C4-2B (cell line): ENCODE measurements around the gene GALNT12.

Experiments used
- H3K27ac ChIP-seq: fragments of 450-650 bp; 2 replicates; pipeline ENCODE4 v1.5.1; 2017
- ZFX ChIP-seq: fragments of 450-650 bp; IDR thresholded peaks from 2 replicates; pipeline ENCODE4 v1.6.1; 2017
- TF ChIP-seq, protein P1 (sequence below): fragments of 450-650 bp; conservative IDR thresholded peaks from 2 replicates; pipeline ENCODE4 v1.5.1; 2017; ENCODE audit warnings: mild to moderate bottlenecking

The GALNT12 gene

DNA sequence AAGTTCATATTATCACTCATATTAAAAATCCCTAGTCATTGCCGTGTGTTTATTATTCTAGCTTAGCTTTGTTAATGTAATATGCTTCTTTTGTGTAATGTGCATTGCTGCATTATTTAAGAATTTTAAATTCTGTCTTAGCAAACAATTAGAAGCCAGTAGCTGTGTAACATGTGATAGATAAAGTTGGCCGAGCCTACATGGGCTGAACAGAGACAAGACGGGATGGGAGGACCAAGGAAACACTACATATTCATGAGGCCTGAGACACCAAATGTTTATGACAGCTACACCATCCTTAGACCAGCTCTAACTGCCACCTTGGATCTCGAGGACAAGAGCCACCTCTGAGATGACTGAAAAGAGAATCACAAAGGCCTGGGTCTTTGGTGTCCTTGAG is 85.2 kb downstream of the GALNT12 start:
- no peak for TF ChIP-seq ZFX
- TF ChIP-seq, protein P1, sequence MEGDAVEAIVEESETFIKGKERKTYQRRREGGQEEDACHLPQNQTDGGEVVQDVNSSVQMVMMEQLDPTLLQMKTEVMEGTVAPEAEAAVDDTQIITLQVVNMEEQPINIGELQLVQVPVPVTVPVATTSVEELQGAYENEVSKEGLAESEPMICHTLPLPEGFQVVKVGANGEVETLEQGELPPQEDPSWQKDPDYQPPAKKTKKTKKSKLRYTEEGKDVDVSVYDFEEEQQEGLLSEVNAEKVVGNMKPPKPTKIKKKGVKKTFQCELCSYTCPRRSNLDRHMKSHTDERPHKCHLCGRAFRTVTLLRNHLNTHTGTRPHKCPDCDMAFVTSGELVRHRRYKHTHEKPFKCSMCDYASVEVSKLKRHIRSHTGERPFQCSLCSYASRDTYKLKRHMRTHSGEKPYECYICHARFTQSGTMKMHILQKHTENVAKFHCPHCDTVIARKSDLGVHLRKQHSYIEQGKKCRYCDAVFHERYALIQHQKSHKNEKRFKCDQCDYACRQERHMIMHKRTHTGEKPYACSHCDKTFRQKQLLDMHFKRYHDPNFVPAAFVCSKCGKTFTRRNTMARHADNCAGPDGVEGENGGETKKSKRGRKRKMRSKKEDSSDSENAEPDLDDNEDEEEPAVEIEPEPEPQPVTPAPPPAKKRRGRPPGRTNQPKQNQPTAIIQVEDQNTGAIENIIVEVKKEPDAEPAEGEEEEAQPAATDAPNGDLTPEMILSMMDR: no peak

DNA sequence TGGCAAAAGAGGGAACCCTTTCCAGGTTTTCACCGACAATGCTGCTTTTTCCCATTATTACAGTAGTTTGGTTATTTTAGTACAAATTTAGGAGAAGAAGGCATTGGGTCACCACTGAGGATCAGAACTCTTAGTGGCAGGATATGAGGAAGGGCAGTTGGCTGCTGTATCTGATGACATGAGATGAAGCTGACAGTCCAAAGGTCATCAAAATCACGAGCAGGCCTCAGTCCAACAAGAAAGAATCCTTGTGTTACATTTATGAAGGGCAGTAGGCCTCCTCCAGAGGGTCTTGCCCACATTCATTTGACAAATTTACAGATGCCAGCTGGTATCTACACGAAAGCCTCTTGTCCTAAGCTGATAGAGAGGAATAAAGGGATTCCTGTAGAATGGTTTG is 86.7 kb downstream of the GALNT12 start:
- TF ChIP-seq, protein P1: no peak
- no peak for TF ChIP-seq ZFX
- H3K27ac ChIP-seq: no peak overlapping the region

More for the DNA sequence above, 85.2 kb downstream of the GALNT12 start:
- no peak overlapping the region for H3K27ac ChIP-seq

DNA sequence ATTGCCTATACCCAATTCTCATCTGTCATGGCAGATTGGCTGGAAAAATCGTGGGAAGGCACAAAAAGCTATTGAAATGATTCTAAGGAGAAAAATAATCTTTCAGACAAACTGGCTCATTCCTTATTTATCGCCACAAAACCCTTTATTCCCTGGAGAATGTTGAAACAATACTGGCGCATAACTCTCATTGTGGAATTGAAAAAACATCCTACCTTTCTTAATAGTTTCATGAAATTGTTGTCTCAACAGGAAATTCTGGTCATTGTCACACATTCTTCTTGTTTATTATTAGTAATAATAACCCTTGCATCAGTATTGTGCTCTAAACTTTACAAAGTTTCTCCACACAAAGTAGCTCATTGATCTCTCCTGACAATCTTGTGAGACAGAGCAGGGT is 87.3 kb downstream of the GALNT12 start:
- H3K27ac ChIP-seq: no peak overlapping the region
- no peak for TF ChIP-seq ZFX
- TF ChIP-seq, protein P1: no peak

DNA sequence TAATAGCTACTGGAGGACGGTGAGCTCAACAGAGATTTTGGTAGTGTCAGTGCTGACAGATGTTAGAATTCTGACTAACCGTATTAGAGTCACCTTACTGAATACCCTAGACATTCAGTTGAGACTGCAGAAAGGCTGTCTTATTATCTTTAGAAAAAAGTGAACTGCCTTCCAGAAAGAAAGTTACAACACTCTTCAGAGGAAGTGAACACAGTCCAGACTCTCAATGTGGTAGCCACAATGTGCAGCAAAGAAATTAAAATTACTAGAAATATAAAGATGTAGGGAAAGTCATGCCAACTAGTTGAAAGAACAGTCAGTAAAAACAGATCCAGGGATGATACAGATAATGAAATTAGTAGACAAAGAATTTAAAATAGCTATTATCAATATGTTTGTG is 89.2 kb downstream of the GALNT12 start:
- no peak overlapping the region for H3K27ac ChIP-seq
- TF ChIP-seq ZFX: no peak
- TF ChIP-seq, protein P1: no peak

DNA sequence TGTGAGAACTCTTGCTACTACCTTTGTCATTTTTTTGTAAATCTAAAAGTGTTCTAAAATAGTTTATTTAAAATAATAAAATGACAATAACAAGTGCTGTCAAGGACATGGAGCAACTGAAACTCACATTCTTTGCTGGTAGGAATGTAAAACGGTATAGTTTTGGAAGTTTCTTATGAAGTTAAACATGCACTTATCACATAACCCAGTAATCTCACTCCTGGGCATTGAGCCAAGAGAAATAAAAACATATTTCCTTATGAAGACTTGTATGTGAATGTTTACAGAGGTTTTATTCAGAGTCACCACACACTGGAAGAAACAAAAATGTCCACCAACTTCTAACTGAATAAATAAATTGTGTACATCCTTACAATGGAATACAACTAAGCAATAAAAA is 90.3 kb downstream of the GALNT12 start:
- TF ChIP-seq, protein P1: no peak
- no peak for TF ChIP-seq ZFX
- H3K27ac ChIP-seq: no peak overlapping the region

DNA sequence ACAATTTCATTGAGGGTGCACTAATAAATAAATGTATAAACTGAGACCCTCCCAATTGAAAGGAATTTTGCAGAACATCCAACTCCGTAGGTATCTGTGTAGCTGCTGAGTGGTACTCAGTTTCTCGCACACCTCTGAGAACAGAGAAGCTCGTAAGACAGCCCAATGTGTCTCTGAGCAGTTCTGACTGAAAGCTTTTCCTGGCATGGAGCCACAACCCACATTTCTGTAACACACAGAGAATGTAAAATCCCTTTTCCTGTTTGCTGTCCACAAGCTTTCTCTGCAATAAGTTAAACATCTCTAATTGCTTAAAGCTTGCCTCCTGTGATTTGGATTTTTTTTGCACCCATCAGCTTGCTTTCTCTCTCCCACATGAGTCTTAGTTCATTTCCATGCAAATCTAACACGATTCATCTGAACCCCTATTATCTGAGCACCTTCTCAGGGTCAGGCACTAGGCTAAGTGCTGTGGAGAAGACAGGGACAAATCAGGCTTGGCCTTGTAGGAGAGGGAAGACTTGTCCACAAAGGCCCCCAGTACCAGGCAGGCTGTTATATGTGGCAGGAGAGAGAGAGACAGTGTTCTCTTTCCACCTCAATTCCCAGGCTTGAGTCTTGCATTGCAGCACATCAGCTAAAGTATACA is 92.1 kb downstream of the GALNT12 start:
- TF ChIP-seq ZFX: no peak
- TF ChIP-seq, protein P1: no peak
- no peak overlapping the region for H3K27ac ChIP-seq
